HG02938 (cell line): ENCODE data around the gene KRTAP10-2.
"Not testable (repeated sequence)": the region's sequence is repeated elsewhere in the genome, so short reads cannot be mapped to it uniquely, and the experiment has no call there.

ENCODE experiments used
- ATAC-seq: cut with Tn5 transposase; IDR thresholded peaks from one replicate; pipeline ENCODE4 v1.9.1; 2021; ENCODE audit warnings: mild to moderate bottlenecking, moderate library complexity; ENCODE audit not compliant: unreplicated experiment

Gene KRTAP10-2

GRCh38 chr21:44583089-44583799, 31.9 kb upstream of the KRTAP10-2 start:
- no peak for ATAC-seq

- no peak for ATAC-seq
Measured at GRCh38 chr21:44582055-44582454, 30.8 kb upstream of the KRTAP10-2 start.

GRCh38 chr21:44581158-44581557, 29.9 kb upstream of the KRTAP10-2 start:
- ATAC-seq: no peak

DNA sequence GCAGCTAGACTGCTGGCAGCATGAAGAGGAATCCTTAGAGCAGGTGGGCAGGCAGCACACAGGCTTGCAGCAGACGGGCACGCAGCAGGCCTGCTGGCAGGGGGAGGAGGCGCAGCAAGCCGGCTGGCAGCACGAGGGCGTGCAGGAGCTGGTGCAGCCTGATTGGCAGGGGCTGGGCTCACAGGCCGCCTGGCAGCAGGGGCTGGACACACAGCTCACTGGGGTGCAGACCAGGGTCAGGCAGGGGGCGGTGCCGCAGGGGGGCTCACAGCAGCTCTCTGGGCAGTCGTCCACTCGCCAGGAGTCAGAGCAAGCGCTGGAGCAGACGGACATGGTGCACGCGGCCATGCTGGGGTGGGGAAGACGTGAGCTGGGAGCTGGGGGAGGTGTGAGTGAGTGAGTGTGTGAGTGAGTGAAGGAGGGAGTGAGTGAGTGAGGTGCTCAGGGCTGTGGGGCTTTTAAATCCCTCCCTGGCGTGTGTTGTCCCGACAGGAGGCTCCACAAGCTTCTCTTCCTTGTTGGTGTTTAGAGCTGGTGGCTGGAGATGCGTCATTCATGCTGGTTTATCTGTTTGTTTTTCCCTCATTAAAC, 29.0 kb upstream of the KRTAP10-2 start, which contains the start of gene KRTAP10-5:
Gene KRTAP10-5, minus strand, starts transcription at position 374 of the 591 bp plus-strand sequence. Its CDS starts 26 bp downstream, at position 348.
- ATAC-seq: not testable (repeated sequence)

GRCh38 chr21:44579833-44580144, 28.5 kb upstream of the KRTAP10-2 start:
- ATAC-seq: no peak

DNA sequence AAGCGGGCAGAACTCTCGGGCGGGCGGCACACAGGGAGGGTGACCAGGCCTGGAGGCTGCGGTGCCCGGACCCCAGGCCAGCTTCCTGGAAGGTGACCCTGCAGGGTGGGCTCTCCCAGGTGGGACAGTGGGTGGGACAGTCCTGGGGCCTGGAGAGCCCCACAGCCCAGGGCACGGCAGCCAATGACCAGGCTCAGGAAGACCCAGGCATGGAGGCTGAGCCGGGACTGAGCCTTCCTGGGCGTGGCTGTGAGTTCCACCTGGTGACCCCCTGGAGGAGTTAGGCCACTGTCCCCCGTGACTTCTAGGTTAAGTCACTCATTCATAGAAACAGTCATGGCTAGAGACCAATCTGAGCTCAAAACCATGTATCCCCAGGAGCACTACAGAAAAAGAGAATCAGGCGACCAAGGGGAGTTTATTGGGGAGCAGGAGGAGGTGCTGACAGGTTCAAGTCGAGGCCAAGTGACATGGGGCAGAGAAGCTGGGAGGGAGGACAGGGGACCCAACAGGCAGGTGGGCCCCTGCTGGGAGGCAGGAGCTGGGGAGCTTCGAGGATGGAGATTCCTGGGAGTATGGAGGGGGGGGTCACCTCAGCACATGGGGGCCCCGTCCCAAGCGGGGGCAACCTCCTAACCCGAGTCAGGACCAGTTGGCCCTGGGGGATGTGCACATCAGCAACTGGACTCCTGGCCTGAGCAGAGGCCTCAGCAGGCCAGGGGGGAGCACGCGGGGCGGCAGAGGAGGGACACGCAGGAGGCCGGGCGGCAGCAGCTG, 27.9 kb upstream of the KRTAP10-2 start:
- no peak for ATAC-seq

DNA sequence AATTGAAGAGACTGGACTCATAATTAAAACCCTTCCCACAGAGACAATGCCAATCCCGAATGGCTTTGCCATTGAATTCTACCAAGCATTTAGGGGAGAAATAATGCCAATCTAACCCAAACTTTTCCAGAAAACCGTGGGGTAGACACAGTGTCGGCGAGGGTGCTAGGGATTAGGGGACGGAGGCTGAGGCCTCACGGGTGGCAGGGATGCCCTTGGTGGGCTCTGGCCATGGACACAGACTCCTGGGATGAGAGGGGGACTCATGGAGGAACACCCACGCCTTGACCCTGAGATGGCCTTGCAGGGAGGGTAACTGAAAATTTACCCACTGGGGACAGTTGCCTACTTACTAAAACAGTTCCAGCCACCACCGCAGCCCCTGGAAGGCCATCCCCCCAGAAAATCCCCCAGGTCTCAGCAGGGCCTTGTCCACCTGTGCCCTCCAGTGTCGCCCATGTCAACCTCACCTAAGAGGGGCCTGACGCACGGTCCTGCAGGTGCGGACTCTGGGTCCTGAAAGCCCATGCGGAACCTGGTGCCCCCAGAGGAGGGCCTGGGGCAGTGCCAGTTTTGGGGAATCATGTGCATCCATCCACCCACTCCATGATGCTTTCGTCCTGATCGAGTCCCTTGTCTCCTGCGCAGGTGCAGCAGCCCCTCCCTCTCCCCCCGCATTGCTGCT, 27.2 kb upstream of the KRTAP10-2 start:
- no peak for ATAC-seq

DNA sequence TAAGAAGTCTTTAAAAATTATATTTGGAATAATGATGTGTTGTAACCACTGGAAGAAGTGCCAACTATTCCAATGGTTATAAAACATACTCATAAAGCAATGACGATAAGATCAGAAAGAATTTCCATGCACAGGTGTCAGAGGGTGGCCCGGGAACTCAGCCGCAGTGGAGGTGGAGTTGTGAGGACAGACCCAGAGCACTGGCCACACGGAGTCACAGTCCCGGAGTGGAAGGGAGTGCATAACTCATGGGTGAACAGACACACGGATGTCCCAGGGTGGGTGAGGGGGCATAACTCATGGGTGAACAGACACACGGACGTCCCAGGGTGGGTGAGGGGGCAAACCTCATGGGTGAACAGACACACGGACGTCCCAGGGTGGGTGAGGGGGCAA, 24.7 kb upstream of the KRTAP10-2 start:
- no peak for ATAC-seq

DNA sequence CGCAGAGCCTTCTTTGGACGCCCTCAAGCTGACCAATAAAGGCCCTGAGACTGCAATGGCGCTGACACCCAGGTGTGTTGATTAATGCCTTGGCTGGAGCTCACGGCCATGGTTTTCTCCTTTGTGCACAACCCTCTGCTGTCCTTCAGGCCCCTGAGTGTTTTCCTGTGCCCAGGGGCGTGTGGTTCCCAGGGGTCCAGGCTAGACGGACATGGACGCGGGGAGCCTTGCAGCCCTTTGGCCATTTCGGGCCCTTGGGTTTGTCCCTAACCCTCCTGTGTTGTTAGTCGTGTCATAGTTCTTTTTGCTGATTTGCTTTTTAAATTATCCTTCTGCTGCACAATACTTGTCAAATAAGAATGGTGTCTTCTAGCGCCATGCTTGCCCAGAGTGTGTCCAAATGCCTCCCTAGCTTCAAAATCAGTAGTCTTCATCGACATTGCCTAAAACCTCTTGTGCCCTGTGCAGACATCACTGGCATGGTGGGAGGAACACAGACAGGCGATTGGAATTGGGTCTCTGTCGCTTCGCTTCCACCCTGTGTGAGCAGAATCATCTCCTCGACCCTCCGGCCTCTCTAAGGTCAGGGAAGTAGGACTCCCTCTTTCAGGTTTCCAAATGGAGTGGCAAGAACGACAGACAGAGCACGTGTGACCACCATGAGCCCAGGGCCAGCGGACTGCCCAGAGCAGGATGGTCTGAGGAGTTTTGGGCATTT, 24.2 kb upstream of the KRTAP10-2 start:
- no peak for ATAC-seq

DNA sequence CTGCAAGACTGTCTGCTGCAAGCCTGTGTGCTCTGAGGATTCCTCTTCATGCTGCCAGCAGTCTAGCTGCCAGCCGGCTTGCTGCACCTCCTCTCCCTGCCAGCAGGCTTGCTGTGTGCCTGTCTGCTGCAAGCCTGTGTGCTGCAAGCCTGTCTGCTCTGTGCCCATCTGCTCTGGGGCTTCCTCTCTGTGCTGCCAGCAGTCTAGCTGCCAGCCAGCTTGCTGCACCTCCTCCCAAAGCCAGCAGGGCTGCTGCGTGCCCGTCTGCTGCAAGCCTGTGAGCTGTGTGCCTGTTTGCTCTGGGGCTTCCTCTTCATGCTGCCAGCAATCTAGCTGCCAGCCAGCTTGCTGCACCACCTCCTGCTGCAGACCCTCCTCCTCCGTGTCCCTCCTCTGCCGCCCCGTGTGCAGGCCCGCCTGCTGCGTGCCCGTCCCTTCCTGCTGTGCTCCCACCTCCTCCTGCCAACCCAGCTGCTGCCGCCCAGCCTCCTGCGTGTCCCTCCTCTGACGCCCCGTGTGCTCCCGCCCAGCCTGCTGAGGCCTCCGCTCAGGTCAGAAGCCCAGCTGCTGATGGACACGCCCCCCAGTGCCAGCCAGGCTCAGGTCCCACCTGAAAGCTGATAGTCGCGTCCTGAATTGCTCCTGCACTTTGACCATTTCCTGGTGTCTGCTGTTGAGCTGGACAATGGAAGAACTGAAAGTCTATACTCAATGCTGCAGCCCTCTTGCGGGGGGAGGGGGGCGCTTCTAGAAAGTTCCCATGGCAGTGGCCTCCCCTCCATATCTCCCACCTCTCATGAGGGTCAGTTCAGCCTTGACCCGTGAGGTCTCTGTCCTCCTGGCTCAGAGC, 23.4 kb upstream of the KRTAP10-2 start:
- no peak for ATAC-seq

GRCh38 chr21:44573630-44574456, 22.5 kb upstream of the KRTAP10-2 start, which contains the start of gene KRTAP10-4:
KRTAP10-4 (plus strand) TSS chr21:44573729; CDS start chr21:44573759, 30 bp downstream.
- ATAC-seq: not testable (repeated sequence)

DNA sequence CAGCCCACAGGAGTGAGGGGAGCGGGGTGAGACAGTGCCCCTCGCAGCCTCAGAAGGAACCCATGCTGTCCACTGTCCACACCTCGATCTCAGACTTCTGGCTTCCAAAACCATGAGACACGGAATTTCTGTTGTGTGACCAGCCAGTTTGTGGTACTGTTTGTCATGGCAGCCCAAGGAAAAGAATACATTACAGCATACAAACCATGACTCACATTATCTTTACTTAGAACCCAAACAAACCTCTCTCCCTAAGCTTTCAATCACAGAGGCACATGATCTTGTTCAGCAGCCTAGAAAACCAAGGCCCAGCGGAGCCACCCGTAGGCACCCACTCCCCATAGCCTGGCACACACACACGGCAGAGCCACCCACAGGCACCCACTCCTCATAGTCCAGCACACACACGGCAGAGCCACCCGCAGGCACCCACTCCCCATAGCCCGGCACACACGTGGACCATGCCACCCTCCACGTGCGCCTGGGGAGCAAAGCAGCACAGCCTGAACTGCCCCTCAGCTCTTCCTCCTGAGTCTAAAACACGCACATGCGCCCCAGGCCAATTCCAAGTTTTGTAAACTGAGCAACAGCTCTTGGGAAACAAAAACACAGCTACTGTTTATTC, 21.8 kb upstream of the KRTAP10-2 start:
- ATAC-seq: no peak

DNA sequence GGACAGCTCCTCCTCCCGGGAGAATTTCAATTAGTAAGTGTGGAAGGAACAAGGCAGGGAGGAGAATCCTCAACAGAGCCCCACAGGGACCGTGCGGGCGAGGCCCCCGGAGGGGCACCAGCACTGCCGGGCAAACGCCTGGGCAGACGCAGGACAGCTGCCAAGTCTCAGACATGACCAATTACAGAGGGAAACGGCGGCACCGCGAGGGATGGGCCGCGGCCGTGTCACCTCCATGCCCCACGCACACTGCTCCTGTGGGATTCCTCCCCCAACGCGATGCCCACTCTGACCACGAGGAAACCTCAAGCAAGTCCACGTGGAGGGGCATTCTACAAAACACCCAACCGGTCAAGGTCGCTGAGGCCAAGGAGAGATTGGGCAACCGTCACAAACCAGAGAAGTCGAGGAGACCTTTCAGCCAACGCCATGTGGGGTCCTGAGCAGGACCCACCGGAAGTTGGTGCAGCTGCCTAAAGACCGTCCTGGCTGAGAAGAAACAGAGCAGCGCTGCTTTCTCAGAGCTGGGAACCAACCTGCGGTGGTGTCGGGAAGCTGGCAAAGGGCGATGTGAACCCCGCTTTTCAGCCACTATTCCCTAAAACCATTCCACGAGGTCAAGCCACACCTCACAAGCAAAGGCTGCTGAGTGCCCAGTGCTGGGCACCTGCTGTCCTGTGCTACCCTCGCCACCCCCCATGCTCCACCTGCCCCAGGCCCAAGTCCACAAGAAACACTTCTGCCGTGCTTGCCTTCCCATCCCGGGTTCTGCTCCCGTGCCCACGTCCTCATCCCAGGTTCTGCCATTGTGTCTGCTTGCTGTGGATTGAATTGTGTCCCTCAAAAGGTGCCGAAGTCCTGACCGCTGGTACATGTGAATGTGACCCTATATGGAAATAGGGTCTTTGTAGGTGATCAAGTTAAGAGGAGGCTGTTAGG, 20.8 kb upstream of the KRTAP10-2 start:
- ATAC-seq: no peak

DNA sequence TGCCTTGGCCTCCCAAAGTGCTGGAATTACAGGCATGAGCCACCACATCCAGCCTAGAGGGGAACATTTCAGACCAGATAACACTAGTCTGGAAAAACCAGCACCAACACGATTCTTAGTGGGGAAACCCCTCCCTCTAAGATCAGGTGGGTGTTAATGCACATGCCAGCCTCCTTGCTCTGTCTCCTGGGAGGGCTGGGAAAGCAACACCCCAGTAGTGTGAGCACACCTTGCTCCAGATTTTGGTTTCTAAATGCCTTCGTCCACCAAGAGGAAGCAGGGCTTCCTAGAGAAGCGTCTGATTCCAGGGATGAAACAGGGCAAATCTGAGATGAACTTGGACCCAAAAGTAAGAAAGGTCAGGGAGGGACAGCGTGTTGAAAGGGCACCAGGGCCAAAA, 20.0 kb upstream of the KRTAP10-2 start:
- no peak for ATAC-seq

GRCh38 chr21:44569861-44570517, 18.7 kb upstream of the KRTAP10-2 start:
- no peak for ATAC-seq

DNA sequence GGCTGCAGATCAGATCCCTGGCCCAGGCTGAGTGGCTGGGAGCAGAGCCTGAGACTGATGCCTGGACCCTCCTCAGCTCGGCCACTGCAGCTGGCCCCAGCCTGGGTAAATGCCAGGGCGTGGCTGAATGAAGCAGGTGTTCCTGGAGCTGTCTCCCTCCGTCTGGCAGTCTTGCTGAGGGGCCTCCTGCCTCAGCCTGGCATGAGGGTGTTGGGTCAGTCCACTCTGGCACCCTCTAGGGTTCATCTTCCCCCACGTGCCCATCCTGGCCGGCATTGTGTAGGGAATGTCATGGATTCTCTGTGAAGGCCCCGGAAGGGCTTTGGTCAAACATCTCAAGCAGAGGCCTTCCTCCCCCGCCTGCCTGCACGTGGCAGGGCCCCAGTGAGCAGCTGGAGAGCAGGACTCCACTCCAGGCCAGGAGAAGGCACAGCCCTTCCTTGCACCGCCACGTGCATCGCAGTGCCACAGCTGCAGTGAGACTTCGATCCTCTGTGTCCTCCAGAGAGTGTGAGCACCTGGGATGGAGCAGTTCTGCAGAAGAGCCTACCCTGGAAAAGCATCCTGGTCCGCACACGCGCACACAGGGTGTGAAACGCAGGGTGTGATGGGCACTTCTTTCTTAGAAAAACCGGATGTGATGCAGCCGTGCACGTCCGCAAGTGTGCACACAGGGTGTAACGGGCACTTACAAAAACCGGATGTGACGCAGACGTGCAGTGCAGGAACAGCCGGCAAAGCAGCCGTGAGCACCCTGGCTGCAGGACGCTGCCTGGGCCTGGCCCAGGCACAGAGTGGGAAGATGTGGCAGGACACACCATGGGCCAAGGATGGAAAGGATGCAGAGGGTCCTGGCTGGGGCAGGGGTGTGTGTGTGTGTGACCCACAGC, 17.6 kb upstream of the KRTAP10-2 start:
- ATAC-seq: no peak
